ENCODE results near the gene RAET1L.
A peak's percentile ranks its signal among the peaks of the same experiment; 100 is the strongest.
"Not testable (repeated sequence)": the region's sequence is repeated elsewhere in the genome, so short reads cannot be mapped to it uniquely, and the experiment has no call there.

RAET1L gene

GRCh38 chr6:150043501-150044412 lies 18.4 kb upstream of the RAET1L start:
- DNase-seq = no peak

DNA sequence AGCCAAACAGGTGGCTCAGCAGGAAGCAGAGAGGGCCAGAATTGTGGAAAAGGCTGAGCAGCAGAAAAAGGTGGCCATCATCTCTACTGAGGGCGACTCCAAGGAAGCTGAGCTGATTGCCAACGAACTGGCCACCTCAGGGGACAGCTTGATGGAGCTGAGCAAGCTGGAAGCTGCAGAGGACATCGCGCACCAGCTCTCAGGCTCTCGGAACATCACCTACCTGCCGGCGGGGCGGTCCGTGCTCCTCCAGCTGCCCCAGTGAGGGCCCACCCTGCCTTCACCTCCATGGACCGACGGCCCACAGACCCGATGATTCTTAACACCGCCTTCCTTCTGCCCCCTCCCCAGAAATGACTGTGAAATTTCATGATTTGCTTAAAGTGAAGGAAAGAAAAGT lies 17.8 kb upstream of the RAET1L start:
- DNase-seq = no peak

- DNase-seq = no peak
Observed at GRCh38 chr6:150038202-150039062, 13.1 kb upstream of the RAET1L start.

GRCh38 chr6:150037526-150038201 lies 12.3 kb upstream of the RAET1L start:
- no peak for DNase-seq

- no peak for DNase-seq
Observed at GRCh38 chr6:150036081-150036480, 10.7 kb upstream of the RAET1L start.

DNA sequence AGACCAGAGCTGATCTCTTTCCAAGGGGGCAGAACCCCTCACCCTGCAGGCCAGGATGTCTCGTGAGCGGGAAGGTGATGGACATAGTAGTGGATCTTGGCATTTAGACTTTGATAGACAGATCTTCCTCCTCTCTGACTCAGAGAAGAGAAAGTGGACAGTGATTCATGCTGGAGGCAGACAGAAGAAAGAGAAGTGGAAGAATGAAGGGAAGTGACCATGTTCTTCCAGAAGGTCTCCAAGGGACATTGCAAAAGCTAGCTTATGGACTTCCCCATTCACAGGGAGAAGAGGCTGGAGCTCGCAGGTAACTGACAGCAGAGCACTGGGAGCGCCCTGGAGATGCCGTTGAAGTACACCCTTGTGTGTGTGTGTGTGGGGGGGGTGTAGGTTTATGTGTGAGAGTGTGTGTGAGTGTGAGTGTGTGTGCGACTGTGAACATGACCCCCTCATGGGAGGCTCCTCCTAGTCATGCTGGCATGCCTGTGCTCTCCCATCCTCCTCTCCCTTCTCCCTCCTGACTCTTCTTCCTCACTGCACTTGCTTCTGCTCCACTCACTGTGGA lies 8.0 kb upstream of the RAET1L start:
- DNase-seq = no peak

DNA sequence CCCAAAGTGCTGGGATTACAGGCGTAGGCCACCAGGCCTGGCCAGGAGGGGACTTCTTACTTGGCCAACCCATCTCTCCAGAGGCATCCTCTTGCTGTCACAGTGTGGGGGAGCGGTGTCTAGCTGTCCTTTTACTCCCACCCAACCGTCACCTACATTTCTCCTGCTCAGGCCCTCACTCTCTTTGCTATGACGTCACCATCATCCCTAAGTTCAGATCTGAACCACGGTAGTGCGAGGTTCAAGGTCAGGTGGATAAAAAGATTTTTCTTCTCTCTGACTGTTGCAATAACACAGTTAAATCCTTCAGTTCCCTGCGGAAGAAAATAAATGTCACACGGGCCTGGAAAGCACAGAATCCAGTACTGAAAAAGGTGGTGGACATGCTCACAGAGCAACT lies 7.3 kb upstream of the RAET1L start:
- DNase-seq = no peak

- no peak for DNase-seq
Observed at GRCh38 chr6:150030611-150031010, 5.3 kb upstream of the RAET1L start.

DNA sequence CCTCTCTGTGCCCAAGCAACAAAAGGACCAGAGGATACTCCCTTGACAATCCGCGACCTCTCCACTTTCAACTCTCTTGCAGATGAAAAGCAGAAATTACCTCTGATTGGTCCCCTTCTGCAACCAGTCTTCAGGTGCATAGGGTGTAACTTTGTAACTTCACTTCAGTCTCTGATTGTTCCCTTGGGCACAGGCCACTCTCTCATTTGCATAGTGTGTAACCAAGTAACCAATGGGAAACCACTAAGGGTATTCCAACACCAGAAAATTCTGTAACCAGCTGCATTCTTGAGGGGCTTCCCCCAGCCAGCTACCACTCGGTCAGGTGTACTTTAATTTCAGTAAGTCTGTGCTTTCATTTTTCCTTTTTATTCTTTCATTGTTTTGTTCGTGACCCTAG lies 4.4 kb upstream of the RAET1L start:
- DNase-seq = no peak

DNA sequence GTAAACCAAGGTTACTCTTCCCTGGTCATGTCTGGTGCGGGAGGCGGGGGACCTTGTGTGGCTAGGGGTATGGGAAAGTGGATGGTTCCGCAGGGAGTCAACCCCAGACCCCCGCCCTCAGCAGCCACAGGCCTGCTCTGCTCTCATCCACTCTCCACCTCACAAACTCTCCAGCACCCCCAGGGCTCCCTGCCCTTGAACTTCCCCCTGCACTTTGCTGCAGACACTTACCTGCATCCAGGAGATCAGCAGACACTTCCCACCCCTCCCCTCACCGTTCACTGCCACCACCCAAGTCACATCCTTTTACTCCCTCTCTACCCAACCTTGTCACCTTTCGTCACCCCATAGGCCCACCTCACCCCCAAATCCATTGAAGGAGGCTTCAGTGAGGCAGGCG lies 3.9 kb upstream of the RAET1L start:
- DNase-seq = no peak

DNA sequence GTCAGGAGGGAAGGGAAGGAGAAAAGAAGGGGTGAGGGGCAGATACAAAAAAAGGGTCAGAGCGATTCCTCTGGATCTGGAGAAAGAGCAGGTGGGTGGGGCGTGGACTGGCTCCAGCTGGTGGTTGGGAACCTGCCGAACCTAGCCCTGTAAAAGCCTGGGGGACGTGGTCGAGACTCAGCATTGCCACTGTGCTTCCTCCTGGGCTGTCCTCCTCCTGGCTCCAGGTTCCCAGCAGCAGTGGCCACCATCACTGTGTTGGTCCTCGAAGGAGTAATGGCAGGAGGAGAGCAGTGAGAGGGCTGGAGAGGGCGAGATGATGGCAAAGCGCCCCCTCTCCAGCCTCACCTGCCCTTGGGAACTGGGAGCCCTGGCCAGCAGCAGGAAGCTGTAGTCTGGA lies 3.5 kb upstream of the RAET1L start:
- no peak for DNase-seq

DNA sequence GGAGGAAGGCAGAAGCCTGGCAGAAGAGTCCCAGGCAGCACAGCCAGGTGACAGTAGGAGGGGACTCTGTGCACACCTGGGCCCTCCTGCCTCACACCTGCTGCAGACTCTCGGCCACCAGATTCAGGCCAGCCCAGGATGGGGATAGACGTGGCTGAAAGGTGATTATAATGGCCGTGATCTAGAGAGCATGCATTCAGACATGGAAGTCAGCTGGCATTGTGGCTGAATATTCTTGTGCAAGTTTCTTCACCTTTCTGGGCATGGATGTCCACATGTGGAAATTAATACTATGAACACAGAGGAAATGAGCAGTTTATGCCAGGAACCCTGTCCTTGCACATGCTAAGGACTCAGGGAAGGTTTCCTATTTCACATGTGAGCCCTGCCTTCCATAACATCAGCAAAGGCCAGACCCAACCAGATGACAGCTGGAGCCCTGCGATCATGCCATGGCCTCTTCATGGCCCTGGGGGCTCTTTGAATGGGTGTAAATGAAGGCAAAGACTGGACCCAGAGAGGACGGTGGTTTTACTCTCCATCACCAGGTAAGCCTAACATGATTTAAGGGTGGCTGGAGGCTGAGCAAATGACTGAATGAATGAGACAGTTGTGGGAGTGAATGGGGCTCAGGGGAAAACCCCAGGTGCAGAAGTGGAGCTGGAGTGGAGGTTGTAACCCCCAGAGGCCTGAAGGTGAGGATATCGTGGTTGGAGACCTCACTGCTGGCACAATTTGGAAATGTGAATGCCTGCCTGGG lies 2.7 kb upstream of the RAET1L start:
- no peak for DNase-seq

- no peak for DNase-seq
Observed at GRCh38 chr6:150026976-150027805, 1.9 kb upstream of the RAET1L start.

DNA sequence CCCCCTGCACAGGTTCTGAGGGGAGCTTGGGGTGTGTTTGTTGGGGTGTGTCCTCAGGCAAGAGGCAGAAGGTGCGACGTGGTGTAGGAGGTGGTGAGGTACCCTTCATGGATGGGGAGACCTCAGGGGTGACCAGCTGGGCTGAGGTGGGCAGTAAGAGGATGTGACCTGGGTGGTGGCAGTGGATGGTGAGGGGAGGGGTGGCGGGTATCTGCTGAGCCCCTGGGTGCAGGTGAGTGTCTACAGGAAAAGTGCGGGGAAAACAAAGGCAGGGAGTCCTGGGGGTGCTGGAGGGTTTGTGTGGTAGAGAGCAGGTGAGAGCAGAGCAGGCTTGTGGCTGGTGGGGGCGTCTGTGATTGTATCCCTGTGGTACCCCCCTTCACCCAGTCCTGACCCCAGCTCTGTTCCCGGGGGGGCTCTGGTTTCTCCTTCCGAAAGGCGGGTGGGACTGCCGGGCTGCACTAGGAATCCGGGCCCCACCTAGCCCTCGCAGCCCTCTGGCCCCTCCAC lies 631 bp downstream of the RAET1L start:
- no peak for DNase-seq

DNA sequence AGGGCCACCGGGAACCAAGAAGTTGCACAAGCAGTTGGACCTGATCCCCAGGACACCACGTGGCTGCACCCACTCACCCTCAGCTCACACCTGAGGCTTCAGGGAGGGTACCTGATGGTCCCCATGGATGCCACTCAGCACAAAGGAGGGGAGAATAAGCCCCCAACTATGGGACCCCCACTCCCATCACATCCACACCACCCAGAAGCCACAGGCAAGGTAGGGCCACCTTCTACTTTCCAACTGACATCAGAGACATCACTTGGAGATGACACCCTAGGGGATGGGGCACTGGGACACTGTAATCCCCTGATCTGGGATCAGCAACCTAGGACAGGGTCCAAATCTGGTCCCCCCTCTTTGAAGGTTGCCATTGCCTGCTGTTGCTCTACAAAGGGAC lies 1.3 kb downstream of the RAET1L start:
- not testable (repeated sequence) for DNase-seq

DNA sequence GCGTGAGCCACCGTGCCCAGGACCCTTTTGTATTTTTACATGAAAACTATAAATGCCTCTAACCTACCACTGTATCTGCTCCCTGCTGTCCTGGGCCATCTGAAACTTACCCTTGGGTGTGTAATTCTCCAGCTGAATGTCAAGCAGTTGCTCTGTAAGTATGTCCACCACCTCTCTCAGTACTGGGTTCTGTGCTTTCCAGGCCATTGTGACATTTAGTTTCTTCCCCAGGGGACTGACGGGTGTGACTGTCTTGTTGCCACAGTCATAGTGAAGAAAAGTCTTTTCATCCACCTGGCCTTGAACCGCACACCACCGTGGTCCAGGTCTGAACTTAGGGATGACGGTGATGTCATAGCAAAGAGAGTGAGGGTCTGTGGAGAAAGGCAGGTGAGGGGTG lies 3.5 kb downstream of the RAET1L start:
- DNase-seq = not testable (repeated sequence)

- no peak for DNase-seq
Observed at GRCh38 chr6:150018846-150019580, 6.3 kb downstream of the RAET1L start.

DNA sequence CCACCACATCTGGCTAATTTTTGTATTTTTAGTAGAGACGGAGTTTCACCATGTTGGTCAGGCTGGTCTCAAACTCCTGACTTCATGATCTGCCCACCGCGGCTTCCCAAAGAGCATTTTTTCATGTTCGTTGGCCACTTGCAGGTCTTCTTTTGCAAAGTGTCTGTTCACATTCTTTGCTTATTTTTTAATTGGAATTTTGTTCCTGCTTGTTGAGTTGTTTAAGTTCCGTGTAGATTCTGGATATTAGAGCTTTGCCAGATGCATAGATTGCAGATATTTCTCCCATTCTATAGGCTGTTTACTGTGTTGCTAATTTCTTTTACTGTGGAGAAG lies 8.2 kb downstream of the RAET1L start:
- DNase-seq = not testable (repeated sequence)

DNA sequence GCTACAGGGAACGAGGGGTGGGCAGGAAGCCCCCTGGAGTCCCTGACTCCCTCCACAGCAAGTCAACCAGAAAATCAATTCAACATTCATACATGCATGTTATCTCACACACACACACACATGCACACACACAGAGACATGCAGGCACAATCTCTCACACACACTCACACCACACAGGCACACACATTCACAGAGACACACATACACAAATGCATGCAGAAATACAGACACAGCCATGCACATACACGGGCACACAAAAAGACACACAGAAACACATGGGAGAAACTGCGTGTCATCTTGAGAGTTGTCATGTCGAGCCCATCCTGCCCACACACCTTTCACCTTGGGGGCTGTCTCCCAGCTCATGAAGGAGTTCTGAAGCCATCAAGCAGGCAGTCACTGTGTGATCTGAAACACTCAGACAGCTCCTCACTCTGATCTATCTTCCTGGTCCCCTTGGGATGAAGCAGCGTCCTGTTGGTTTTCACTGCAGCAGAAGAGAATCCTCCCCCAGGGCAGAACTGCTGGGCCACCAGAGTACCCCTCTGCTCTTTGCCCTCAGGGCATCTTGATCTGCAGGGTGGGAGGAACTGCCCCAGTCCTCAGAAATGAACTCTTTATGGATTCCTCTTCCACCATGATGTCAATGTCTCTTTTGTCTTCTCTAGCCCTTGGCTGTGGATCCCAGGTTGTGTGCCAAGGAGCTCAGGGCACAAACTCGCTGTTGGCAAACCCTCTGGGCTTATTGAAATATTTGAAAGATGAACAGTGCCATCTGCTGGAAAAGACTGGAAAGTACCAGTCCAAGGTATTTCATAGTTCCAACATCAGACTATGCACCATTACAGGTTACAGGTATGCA lies 8.8 kb downstream of the RAET1L start:
- DNase-seq = peak; percentile 76

All from CD4-positive, alpha-beta T cell treated with Interleukin-4 for 4 hours (primary cell).